Measurements from ENCODE around the gene MAP7D2. TPM values are rescaled to one million over a fixed set of nuclear protein-coding genes. Genes with fewer than 3 reads are reported as not detected.
A peak's percentile ranks its signal among the peaks of the same experiment; 100 is the strongest.

The MAP7D2 gene
- total RNA-seq, 4 donors from 2014 or later, result 0.19 to 0.38 TPM; not detected in 2

DNA sequence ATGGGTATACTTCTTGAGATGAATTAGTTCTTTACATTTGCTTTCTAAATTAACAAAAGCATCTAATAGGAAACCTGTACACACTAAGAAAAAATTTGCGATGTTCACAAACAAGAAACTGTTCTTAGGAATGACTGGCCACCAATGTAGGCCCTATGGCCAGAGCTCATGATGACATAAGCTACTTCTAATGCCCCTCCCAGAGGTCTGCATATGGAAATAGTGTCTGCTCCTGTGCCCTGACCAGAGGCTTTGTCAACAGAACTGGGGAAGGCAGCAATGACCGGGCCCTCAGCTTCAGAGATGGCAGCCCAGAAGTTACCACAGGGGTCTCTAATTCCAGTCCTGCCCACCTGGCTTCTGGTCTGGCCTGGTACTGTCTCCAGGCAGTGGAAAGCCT, 110.8 kb downstream of the MAP7D2 start:
- no peak for ATAC-seq (ENCODE audit: low FRiP score)
- no peak for DNase-seq (ENCODE audit: low spot score)
- no peak for TF ChIP-seq CTCF (IDR thresholded peaks at IDR 0.05)

DNA sequence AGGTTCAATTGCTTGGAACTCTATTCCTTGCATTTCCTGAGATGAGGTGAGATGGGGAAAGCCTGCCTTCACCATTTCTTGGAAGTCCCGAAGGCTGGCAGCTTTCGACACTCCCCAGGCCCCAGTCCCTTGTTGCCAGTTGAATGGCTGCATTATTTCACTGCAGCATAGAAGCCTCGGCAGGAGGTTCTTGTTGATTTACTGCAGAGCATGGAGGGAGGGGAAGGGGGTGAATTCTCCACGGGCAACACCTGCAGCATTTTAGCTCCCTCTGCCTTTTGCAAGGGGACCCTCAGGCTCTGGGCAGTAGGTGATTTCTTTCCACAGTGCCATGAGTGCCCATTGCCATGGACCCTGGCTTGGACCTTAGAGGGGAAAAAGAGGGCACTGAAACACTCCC, 115.1 kb downstream of the MAP7D2 start:
- DNase-seq (ENCODE audit: low spot score), result no peak
- no peak for ATAC-seq (ENCODE audit: low FRiP score)
- no peak for TF ChIP-seq CTCF (IDR thresholded peaks at IDR 0.05)

DNA sequence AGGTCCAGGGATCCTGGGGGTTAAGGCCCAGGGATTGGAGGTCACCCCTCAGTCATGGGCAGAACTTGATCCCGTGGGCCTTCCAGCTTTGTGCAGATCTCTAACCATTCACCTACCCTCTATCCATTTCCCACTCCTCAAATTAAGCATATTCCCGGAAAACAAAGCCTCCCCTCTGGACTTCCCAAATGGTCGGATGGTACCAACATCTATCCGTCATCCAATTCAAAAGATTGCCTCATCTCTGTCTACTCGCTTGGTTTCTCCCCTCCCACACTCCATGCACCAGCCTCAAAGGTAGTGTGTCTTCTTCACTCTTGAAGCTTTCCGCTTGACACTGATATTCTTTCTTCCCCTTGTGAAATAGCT, 125.4 kb downstream of the MAP7D2 start:
- DNase-seq (ENCODE audit: low spot score), result no peak

DNA sequence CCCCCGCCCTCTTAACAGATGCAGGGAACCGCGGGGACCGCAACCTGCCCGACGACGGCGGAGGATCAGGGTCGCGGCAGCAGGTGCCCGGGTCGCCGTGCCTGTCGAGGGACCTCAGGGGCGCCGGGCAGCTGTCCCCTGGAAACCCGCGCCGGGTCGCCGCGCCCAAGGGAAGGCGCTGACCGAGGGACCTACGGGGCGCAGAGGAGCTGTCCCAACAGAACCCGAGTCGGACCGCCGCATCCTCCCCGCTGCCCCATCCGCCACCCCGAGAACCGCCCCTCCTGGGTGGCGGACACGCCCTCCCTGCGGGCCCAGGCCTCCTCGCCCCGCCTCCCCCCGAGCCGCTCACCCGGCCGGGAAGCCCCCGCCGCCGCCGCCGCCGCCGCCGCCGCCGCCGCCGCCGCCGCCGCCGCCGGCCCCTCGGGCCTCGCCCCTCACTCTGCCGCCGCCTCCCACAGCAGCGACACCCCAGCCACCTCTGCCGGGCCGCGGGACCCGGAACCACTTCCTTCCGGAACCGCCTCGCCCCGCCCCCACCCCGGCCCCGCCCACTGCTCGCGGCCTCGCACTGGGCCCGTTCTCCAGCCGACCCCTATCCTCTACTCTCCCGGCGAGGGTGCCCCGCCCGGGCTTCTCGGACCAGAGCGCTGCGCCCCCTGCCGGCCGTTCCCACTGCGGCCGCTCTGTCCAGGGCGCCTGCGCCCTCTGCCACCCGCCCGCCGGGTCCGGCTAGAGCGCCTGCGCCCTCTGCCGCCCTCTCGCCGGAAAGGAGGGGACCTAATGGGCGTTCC, 126.0 kb downstream of the MAP7D2 start, which contains the start of gene BCLAF3:
Gene BCLAF3, minus strand, starts transcription at position 506 of the 794 bp plus-strand sequence. CDS start 20,797 bp downstream, outside the sequence.
- DNase-seq (ENCODE audit: low spot score), result peak; percentile 60
- peak; percentile 99 for ATAC-seq (ENCODE audit: low FRiP score)
- TF ChIP-seq CTCF (IDR thresholded peaks at IDR 0.05), result peak in 1 of 3 donors; percentile 60

More for the DNA sequence above, 125.4 kb downstream of the MAP7D2 start:
- ATAC-seq (ENCODE audit: low FRiP score), result no peak
- no peak for TF ChIP-seq CTCF (IDR thresholded peaks at IDR 0.05)

- ATAC-seq (ENCODE audit: low FRiP score), result no peak
- TF ChIP-seq CTCF (IDR thresholded peaks at IDR 0.05), result no peak
- DNase-seq (ENCODE audit: low spot score), result no peak
Measured at GRCh38 chrX:19990151-19990555, 126.6 kb downstream of the MAP7D2 start.

DNA sequence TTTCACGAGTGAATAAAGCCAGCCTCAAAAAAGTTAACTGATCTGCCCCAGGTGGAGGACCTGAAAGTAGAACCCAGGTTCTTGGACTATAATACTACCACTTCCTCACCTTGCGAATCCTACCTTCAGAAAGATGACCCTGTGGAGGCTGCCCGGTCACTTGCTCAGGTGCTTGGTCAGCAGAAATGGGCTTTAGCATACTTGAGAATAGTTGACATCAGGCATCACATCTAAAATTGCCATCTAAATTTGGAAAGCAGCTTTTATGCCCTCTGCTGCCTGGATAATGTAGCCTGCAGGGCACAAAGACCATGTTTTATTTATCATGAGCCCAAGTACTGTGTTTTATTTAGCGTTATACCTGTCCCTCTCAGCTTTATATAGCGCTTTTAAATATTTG, 128.9 kb downstream of the MAP7D2 start:
- no peak for TF ChIP-seq CTCF (IDR thresholded peaks at IDR 0.05)
- no peak for DNase-seq (ENCODE audit: low spot score)
- no peak for ATAC-seq (ENCODE audit: low FRiP score)

DNA sequence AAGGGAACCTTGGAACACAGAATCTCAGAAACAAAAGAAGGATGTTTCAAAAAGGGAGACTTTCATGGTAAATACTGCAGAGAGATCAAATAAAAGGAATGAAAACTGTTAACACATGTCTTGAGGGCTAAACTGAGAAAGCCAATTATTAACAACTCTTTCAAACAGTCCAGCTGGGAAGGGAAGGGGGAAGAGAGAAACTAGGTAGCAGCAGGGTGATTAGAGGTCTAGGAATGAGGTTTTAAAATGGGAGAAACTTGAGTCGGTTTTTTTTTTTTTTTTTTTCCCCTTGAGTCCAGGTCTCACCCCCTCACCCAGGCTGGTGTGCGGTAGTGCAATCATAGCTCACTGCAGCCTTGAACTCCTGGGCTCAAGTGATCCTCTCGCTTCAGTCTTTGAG, 130.2 kb downstream of the MAP7D2 start:
- ATAC-seq (ENCODE audit: low FRiP score), result no peak
- no peak for TF ChIP-seq CTCF (IDR thresholded peaks at IDR 0.05)
- DNase-seq (ENCODE audit: low spot score), result no peak

All from omental fat pad (tissue), 4 donors.